ENCODE data around the gene PIEZO2. TPM values are rescaled to one million over a fixed set of nuclear protein-coding genes. Genes with fewer than 3 reads are reported as not detected.

The PIEZO2 gene
- total and polyA plus RNA-seq, 2 of the 8 experiments (the other 6 are each of a cell fraction or from before 2014, with no cell fraction given): 4.7 to 16.5 TPM

DNA sequence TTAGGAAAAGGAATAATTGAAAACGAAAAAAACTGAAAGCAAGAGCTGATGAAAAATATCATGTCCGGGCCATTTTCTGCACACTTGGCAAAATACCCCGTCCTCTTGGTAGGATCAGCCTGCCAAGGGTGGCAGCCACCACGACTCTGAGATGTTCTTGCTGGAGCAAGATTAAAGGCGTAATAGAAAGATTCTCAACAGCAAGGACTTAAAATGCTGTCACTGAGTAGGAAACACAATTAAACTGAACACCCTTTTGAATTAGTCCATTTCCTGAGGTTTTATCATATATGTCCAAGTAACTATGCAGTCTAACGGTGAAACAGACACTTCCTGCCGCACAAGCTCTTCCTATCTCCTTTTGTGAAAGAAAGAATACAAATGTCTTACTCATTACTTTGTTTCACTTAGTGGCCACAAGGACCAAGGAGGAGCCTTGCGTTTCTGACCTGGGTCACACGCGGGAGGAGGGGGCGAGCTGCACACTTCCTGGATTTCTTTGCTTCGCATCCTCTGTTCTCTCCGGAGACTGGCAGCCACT, 222.7 kb downstream of the PIEZO2 start (continued):
- no peak for TF ChIP-seq RNF2 (IDR thresholded peaks at IDR 0.05; ENCODE audit: borderline replicate concordance, low read depth, low read length, missing control alignments, poor library complexity, severe bottlenecking)
- TF ChIP-seq BRCA1 (IDR thresholded peaks at IDR 0.05; ENCODE audit: low read depth, low read length): no peak
- no peak for TF ChIP-seq CHD1 (IDR thresholded peaks at IDR 0.05; ENCODE audit: low read depth, low read length)
- TF ChIP-seq, protein P1, sequence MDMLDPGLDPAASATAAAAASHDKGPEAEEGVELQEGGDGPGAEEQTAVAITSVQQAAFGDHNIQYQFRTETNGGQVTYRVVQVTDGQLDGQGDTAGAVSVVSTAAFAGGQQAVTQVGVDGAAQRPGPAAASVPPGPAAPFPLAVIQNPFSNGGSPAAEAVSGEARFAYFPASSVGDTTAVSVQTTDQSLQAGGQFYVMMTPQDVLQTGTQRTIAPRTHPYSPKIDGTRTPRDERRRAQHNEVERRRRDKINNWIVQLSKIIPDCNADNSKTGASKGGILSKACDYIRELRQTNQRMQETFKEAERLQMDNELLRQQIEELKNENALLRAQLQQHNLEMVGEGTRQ (IDR thresholded peaks at IDR 0.05; ENCODE audit: low read length): no peak
- TF ChIP-seq SP2 (IDR thresholded peaks at IDR 0.05; ENCODE audit: low read length): no peak
- TF ChIP-seq KDM4A (IDR thresholded peaks at IDR 0.05; ENCODE audit: low read depth, low read length, severe bottlenecking): no peak
- no peak for TF ChIP-seq SUZ12 (IDR thresholded peaks at IDR 0.05; ENCODE audit: low read length)
- no peak for TF ChIP-seq BCL11A (IDR thresholded peaks at IDR 0.05; ENCODE audit: low read depth in 2 of 2, low read length in 2 of 2)
